ENCODE data around the gene HM13.
A peak's percentile ranks its signal among the peaks of the same experiment; 100 is the strongest.

GRCh38 chr20:31593221-31594001 is 79.2 kb downstream of the HM13 start:
- TF ChIP-seq CREB3 (tag; conservative IDR thresholded peaks at IDR 0.05; ENCODE audit: low read depth) (no peak), ARID2 (IDR thresholded peaks at IDR 0.05) (no peak), NFRKB (IDR thresholded peaks at IDR 0.05; ENCODE audit: low read depth) (no peak), ZKSCAN8 (CRISPR knock-in tag; IDR thresholded peaks at IDR 0.05) (no peak), CTBP1 (IDR thresholded peaks at IDR 0.05; ENCODE audit: borderline replicate concordance) (0 out of 2 replicates have a peak, but pooled peaks have one; percentile 29), ZNF197 (CRISPR knock-in tag; IDR thresholded peaks at IDR 0.05; ENCODE audit: low read depth) (no peak)
